OCI-LY7 (cell line): ENCODE results near the gene SEMA5A. TPM values are rescaled to one million over a fixed set of nuclear protein-coding genes. Genes with fewer than 3 reads are reported as not detected.

ENCODE experiments used
- BruUV-seq: library from RNA; stranded (reverse); fragments of 400-500 nt; replicated peaks from 2 replicates; lab custom pipeline; 2021; lab: Mats Ljungman, UMichigan
- CTCF ChIA-PET: fragments of 300-600 bp; sonication (Branson Sonifier 250); formaldehyde crosslinking; loops from one replicate; lab custom pipeline; 2022; ENCODE audit warnings: antibody characterized with exemption; ENCODE audit not compliant: unreplicated experiment; lab: Charles Lee
- POLR2A ChIA-PET: fragments of 300-600 bp; sonication (Branson Sonifier 250); formaldehyde crosslinking; loops from one replicate; lab custom pipeline; 2022; ENCODE audit warnings: antibody characterized with exemption; lab: Charles Lee
- DNase-seq: peaks from one replicate; pipeline ENCODE4 v3.0.0-alpha.2; 2015; ENCODE audit warnings: low spot score
- H2AFZ ChIP-seq: fragments of 200-600 bp; sonication (generic), shearing (Covaris generic); 2 replicates; pipeline ENCODE4 v1.6.1; 2014; ENCODE audit warnings: mild to moderate bottlenecking, antibody characterized with exemption, low read length, moderate library complexity
- H3K27ac ChIP-seq: fragments of 200-600 bp; sonication (generic); 2 replicates; pipeline ENCODE4 v1.5.1; 2014; ENCODE audit warnings: mixed run types, low read depth, mild to moderate bottlenecking, moderate library complexity, low read length, inconsistent platforms; ENCODE audit not compliant: poor library complexity, severe bottlenecking
- H3K36me3 ChIP-seq: fragments of 200-600 bp; sonication (generic); 2 replicates; pipeline ENCODE4 v1.6.1; 2014; ENCODE audit warnings: mild to moderate bottlenecking, antibody characterized with exemption, low read length, moderate library complexity, mixed read lengths; ENCODE audit not compliant: insufficient read depth
- H3K4me1 ChIP-seq: fragments of 200-600 bp; sonication (generic); 2 replicates; pipeline ENCODE4 v1.5.1; 2014; ENCODE audit warnings: mild to moderate bottlenecking, low read length; ENCODE audit not compliant: insufficient read depth, poor library complexity, severe bottlenecking
- H3K4me2 ChIP-seq: fragments of 200-600 bp; sonication (generic); 2 replicates; pipeline ENCODE4 v1.6.1; 2014; ENCODE audit warnings: mild to moderate bottlenecking, low read length
- H3K4me3 ChIP-seq: fragments of 200-600 bp; sonication (generic); 2 replicates; pipeline ENCODE4 v1.5.1; 2014; ENCODE audit warnings: mild to moderate bottlenecking, low read depth, low read length; ENCODE audit not compliant: poor library complexity, severe bottlenecking
- H3K79me2 ChIP-seq: fragments of 200-600 bp; sonication (generic); 2 replicates; pipeline ENCODE4 v1.6.1; 2016; ENCODE audit warnings: low read depth, mild to moderate bottlenecking, low read length, moderate library complexity, mixed read lengths; ENCODE audit not compliant: insufficient read depth
- H3K9me2 ChIP-seq: fragments of 200-600 bp; sonication (generic); 2 replicates; pipeline ENCODE4 v1.6.1; 2016; ENCODE audit warnings: mild to moderate bottlenecking, low read length, mixed read lengths; ENCODE audit not compliant: insufficient read depth
- H3K9me3 ChIP-seq: fragments of 200-600 bp; sonication (generic); 2 replicates; pipeline ENCODE4 v1.6.1; 2014; ENCODE audit warnings: mild to moderate bottlenecking, mixed run types, low read length, mixed read lengths
- H4K20me1 ChIP-seq: fragments of 200-600 bp; sonication (generic); 2 replicates; pipeline ENCODE4 v1.6.1; 2014; ENCODE audit warnings: mild to moderate bottlenecking, antibody characterized with exemption, low read length, moderate library complexity, mixed read lengths; ENCODE audit not compliant: insufficient read depth
- CTCF ChIP-seq: fragments of 200-600 bp; sonication (generic); conservative IDR thresholded peaks from 2 replicates; pipeline ENCODE4 v1.5.1; 2014; ENCODE audit warnings: mild to moderate bottlenecking, antibody characterized with exemption, low read length, moderate library complexity, mixed read lengths
- EZH2phosphoT487 ChIP-seq: fragments of 200-600 bp; sonication (generic); IDR thresholded peaks from 2 replicates; pipeline ENCODE4 v1.6.1; 2018; ENCODE audit warnings: low read depth, borderline replicate concordance, mild to moderate bottlenecking, mixed run types, antibody characterized with exemption, low read length, moderate library complexity, mixed read lengths
- intact Hi-C: fragments of 100-400 bp; cut with micrococcal nuclease; formaldehyde crosslinking; loops from one replicate; pipeline ENCODE4 v1.10.0; 2022; ENCODE audit not compliant: unreplicated experiment
- total RNA-seq, 2 experiments: library from RNA; depleted of rRNA in 1 of 2; stranded (reverse); fragments of >200 nt in 1 of 2; shearing (Covaris generic) in 1 of 2; gene quantifications; 2 replicates each; pipeline ENCODE4 v1.2.3, GENCODE V29; 2014 to 2022

The SEMA5A gene
- total RNA-seq, 2 experiments from 2014 or later = not detected

DNA sequence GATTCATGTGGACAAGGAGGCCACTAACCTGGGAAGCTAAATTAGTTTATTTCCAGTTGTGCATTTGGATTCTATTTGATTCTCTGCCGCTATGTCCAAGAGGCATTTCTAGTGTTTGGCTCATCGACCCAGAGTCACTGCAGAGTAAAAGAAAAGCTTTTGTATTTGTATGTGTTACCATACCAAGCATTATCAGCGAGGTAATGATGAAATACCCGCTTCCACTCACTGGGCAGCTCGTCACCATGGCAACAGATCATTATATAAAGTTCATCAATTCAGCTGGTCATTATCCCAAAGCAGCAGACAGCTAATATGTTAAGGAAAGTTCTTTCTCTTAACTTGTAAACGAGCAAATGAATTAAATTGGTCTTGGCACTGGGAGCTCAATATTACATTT is 380.3 kb downstream of the SEMA5A start:
- TF ChIP-seq EZH2phosphoT487 (no peak), CTCF (no peak)
- Histone ChIP-seq H3K4me2 (no peak overlapping the region), H3K27ac (no peak overlapping the region), H4K20me1 (no peaks in the 10 kb centered on the region), H3K79me2 (no peaks in the 10 kb centered on the region), H3K4me1 (no peaks in the 10 kb centered on the region), H3K36me3 (no peaks in the 10 kb centered on the region), H3K9me3 (no peaks in the 10 kb centered on the region), H2AFZ (no peak overlapping the region), H3K4me3 (no peak overlapping the region), H3K9me2 (no peaks in the 10 kb centered on the region)
- ChIA-PET CTCF (no interaction called here), POLR2A (interaction anchor here (0.7 kb wide), 1 partner anchor 41 kb away, joined by 3 read pairs; no protein-coding TSS in a partner anchor)
- no TSS peak for BruUV-seq
- DNase-seq = no peak
- intact Hi-C loops = no loop called here

DNA sequence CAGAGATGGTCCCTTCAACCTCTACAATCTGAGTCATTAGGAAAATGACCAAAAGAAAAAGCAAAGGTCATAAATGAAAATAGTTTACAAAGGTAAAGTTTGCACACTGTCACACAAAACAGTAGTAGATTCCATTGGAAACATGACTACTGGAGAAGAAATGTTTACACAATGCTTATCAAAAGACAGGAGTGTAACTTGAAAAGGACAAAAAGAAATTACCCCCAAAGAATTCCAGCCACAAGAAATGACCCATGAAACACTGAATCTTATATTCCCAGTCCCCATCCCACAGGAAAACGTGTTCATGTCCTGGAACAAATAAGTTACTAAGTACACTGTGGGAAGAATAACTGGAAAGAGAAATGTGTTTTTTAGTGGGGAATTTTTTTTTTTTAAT is 385.1 kb downstream of the SEMA5A start:
- Histone ChIP-seq H3K79me2 (no peaks in the 10 kb centered on the region), H3K36me3 (no peaks in the 10 kb centered on the region), H3K9me3 (no peaks in the 10 kb centered on the region), H3K4me2 (no peak overlapping the region), H3K9me2 (no peaks in the 10 kb centered on the region), H3K4me3 (no peak overlapping the region), H4K20me1 (no peaks in the 10 kb centered on the region), H3K4me1 (no peaks in the 10 kb centered on the region), H3K27ac (no peak overlapping the region), H2AFZ (no peak overlapping the region)
- no peak for TF ChIP-seq CTCF
- TF ChIP-seq EZH2phosphoT487 = no peak
- no peak for DNase-seq
- ChIA-PET CTCF (no interaction called here), POLR2A (no interaction called here)
- intact Hi-C loops = no loop called here
- BruUV-seq = no TSS peak

DNA sequence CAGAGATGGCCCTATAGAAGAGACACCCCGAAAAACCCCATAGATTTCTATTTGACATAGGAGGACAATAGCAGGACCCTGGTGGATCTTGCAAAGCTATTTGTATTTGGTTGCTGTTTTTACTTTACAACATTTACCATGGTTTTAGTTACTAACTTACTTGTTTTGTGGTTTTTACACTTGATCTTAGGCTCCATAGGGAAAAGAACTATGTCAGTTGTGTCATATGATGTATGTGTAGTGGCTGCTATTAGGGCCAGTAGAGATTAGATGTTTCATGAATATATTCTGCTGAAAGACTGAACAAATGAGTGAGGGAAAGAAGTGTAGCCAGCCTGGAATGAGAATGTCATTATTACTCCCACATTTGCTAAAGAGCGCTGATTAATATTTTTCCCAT is 388.1 kb downstream of the SEMA5A start:
- no peak for TF ChIP-seq EZH2phosphoT487
- TF ChIP-seq CTCF = no peak
- H3K4me2 ChIP-seq = no peak overlapping the region
- no peak overlapping the region for H3K27ac ChIP-seq
- intact Hi-C loops = no loop called here
- H4K20me1 ChIP-seq = no peaks in the 10 kb centered on the region
- ChIA-PET CTCF (no interaction called here), POLR2A (no interaction called here)
- H3K9me3 ChIP-seq = no peaks in the 10 kb centered on the region
- no peaks in the 10 kb centered on the region for H3K36me3 ChIP-seq
- no TSS peak for BruUV-seq
- no peak overlapping the region for H3K4me3 ChIP-seq
- H3K9me2 ChIP-seq = no peaks in the 10 kb centered on the region
- no peak overlapping the region for H2AFZ ChIP-seq
- no peak for DNase-seq
- H3K4me1 ChIP-seq = no peaks in the 10 kb centered on the region
- H3K79me2 ChIP-seq = no peaks in the 10 kb centered on the region
